ENCODE measurements around the gene LMO7. TPM values are rescaled to one million over a fixed set of nuclear protein-coding genes. Genes with fewer than 3 reads are reported as not detected.
A peak's percentile ranks its signal among the peaks of the same experiment; 100 is the strongest.

Gene LMO7
- total and polyA plus RNA-seq, 8 donors, result 17.1 to 214 (median 72.4) TPM

DNA sequence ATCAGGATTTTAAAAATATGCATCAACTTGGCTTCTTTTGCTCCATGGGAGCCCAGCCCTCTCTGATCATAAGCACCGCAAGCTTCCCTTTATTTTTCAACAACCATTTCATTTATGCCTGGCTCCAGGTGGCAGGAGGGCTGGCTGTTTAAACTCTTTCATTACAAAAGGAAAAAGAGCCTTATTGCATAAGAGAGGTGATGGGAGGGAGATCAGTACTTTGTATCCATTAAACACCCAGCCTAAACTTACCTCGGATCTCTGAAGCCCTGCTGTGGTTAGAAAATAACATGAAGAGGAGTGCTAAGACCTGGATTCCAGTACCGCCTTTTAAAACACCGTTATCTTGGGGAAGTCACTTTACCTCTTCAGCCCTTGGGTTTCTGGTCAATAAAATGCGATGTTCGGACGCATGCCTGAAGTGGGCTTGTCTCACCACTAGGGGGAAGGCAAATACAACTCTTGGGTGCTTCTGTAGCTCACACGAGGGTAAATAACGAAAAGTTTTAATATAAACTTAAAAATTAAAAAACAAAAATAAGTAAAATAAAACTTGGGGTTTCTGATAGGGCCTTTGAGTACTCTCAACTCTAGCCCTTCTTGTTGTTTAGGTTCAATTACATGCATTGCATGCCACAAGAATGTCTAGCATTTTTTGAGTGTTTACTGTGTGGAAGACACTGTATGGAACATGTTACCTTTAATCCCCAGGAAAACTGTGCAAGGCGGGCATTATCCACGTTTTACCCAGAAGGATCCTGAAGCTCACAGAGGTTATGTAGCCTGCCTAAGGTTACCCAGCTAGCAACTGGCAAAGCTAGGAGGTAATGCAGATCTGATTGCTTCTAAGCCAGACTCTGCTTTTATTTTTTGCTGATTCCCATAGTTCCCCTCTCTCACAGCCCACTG, 240.3 kb downstream of the LMO7 start:
- no peak overlapping the region for H3K4me3 ChIP-seq
- no peaks in the 10 kb centered on the region for H3K27me3 ChIP-seq
- H3K9me3 ChIP-seq, result no peaks in the 10 kb centered on the region
- H3K36me3 ChIP-seq, result no peaks in the 10 kb centered on the region
- 8 to 16% (median 13%) methylated on average over 11 of the region's 11 CpGs for WGBS, 5 donors
- peak; percentile 61 to 86 for DNase-seq
- H3K27ac ChIP-seq, result no peak overlapping the region
- intact Hi-C loops (cut with DNase I; ENCODE audit: low total_unique reads), result loop anchor here (10.0 kb wide), 1 partner anchor 598 kb away; no protein-coding TSS in a partner anchor
- peaks cover 0 to 20% (median 8%) of the 10 kb centered on the region in 4 donors for H3K4me1 ChIP-seq
- TF ChIP-seq POLR2A (IDR thresholded peaks at IDR 0.05) (no peak), POLR2AphosphoS5 (IDR thresholded peaks at IDR 0.05) (no peak), EP300 (IDR thresholded peaks at IDR 0.05) (no peak)
- TF ChIP-seq, protein P1, sequence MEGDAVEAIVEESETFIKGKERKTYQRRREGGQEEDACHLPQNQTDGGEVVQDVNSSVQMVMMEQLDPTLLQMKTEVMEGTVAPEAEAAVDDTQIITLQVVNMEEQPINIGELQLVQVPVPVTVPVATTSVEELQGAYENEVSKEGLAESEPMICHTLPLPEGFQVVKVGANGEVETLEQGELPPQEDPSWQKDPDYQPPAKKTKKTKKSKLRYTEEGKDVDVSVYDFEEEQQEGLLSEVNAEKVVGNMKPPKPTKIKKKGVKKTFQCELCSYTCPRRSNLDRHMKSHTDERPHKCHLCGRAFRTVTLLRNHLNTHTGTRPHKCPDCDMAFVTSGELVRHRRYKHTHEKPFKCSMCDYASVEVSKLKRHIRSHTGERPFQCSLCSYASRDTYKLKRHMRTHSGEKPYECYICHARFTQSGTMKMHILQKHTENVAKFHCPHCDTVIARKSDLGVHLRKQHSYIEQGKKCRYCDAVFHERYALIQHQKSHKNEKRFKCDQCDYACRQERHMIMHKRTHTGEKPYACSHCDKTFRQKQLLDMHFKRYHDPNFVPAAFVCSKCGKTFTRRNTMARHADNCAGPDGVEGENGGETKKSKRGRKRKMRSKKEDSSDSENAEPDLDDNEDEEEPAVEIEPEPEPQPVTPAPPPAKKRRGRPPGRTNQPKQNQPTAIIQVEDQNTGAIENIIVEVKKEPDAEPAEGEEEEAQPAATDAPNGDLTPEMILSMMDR (IDR thresholded peaks at IDR 0.05), result peak in 5 of 7 experiments; percentile 85 to 90 (median 88)

DNA sequence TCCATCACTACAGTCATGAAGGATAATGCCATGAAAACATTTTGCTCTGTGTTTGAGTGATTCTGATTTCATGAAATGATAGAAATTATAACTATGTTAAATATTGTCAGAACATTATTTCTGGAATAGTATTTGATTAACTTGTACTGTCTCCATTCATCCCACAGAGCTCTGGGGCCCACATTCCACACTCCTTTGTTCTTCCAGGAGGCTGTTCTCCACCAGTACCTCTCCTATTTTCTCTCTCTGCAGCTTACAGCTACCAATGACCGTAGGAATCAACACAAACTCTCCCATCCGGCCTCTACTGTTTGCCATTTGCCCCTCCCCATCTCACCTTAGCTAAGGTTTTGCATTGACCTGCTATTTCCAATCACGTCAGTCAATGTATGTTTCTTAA, 240.9 kb downstream of the LMO7 start:
- no peaks in the 10 kb centered on the region for H3K27me3 ChIP-seq
- H3K36me3 ChIP-seq, result no peaks in the 10 kb centered on the region
- no peak overlapping the region for H3K27ac ChIP-seq
- H3K4me1 ChIP-seq, result peaks cover 0 to 20% (median 8%) of the 10 kb centered on the region in 4 donors
- H3K9me3 ChIP-seq, result no peaks in the 10 kb centered on the region
- intact Hi-C loops (cut with DNase I; ENCODE audit: low total_unique reads), result loop anchor here (10.0 kb wide), 1 partner anchor 598 kb away; no protein-coding TSS in a partner anchor
- no peak overlapping the region for H3K4me3 ChIP-seq
- TF ChIP-seq, protein P1 (IDR thresholded peaks at IDR 0.05), result no peak
- TF ChIP-seq POLR2A (IDR thresholded peaks at IDR 0.05) (no peak), EP300 (IDR thresholded peaks at IDR 0.05) (no peak), POLR2AphosphoS5 (IDR thresholded peaks at IDR 0.05) (no peak)
- 73 to 89% (median 78%) methylated on average over 3 of the region's 3 CpGs for WGBS, 5 donors
- DNase-seq, result no peak

DNA sequence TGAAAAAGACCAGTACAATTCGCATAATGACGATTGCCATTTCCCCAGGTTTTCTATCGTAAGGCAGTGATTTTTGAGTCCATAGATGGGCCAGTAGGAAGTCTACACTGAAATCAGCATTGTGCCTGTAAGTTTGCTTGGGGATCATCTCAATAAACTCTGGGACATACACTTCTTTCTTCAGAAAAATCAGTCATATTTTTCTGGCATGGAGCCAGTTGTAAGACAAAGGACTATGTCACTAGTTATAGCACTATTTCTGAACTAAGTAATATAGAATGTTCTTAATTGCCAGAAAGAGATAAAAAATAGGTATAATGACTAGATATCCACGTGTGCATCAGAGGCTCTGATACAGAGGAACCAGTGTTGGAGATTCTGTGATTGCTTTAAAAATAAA, 243.5 kb downstream of the LMO7 start:
- DNase-seq, result no peak
- H3K4me1 ChIP-seq, result peaks cover 0 to 20% (median 8%) of the 10 kb centered on the region in 4 donors
- H3K36me3 ChIP-seq, result no peaks in the 10 kb centered on the region
- WGBS, 5 donors, result 83 to 88% (median 86%) methylated on average over 4 of the region's 4 CpGs
- TF ChIP-seq POLR2AphosphoS5 (IDR thresholded peaks at IDR 0.05), result no peak
- no peak for TF ChIP-seq POLR2A (IDR thresholded peaks at IDR 0.05)
- no peak for TF ChIP-seq EP300 (IDR thresholded peaks at IDR 0.05)
- TF ChIP-seq, protein P1 (IDR thresholded peaks at IDR 0.05), result no peak
- H3K4me3 ChIP-seq, result no peak overlapping the region
- no peaks in the 10 kb centered on the region for H3K9me3 ChIP-seq
- intact Hi-C loops (cut with DNase I; ENCODE audit: low total_unique reads), result loop anchor here (10.0 kb wide), 1 partner anchor 595 kb away; no protein-coding TSS in a partner anchor
- no peak overlapping the region for H3K27ac ChIP-seq
- H3K27me3 ChIP-seq, result no peaks in the 10 kb centered on the region

DNA sequence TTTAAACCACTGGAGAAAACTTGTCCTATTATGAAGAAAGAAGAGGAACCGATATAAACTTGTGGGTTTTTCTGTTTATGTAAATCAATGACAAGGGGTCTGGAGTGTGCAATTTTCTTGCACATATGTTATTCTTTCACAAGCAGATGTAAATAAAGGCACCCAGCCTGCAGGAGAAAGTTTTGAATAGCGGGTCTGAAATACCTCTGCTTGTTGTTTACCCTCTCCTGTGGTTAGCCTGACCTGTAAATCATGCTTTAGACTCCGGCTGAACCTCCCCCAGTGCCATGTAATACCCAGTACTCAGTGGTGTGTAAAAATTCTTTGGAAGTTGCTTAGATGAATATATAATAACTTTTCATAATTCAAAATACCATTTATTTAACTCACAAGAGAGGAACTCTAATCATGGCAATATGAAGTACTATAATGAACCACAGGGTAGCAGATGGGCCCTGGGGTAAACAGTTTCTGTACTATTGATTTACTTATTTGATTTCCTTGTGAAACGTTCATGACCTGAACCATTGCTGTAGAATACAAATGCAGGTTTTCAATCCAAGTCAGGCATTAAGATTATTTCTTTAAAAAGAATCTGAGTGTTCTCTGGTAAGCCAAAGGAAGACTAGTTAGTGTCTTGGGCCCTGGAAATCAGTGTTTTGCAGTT, 245.1 kb downstream of the LMO7 start:
- Histone ChIP-seq H3K27me3 (no peaks in the 10 kb centered on the region), H3K36me3 (no peaks in the 10 kb centered on the region), H3K4me3 (no peak overlapping the region), H3K4me1 (peaks cover 0 to 17% (median 5%) of the 10 kb centered on the region in 4 donors), H3K9me3 (no peaks in the 10 kb centered on the region), H3K27ac (no peak overlapping the region)
- no peak for DNase-seq
- intact Hi-C loops (cut with DNase I; ENCODE audit: low total_unique reads), result no loop called here
- no peak for TF ChIP-seq POLR2AphosphoS5 (IDR thresholded peaks at IDR 0.05)
- TF ChIP-seq, protein P1 (IDR thresholded peaks at IDR 0.05), result no peak
- TF ChIP-seq POLR2A (IDR thresholded peaks at IDR 0.05), result no peak
- no peak for TF ChIP-seq EP300 (IDR thresholded peaks at IDR 0.05)
- 39 to 61% (median 45%) methylated on average over 4 of the region's 4 CpGs for WGBS, 5 donors

Data from stomach (tissue), 9 donors.